ENCODE data around the gene LRMDA.

The LRMDA gene

DNA sequence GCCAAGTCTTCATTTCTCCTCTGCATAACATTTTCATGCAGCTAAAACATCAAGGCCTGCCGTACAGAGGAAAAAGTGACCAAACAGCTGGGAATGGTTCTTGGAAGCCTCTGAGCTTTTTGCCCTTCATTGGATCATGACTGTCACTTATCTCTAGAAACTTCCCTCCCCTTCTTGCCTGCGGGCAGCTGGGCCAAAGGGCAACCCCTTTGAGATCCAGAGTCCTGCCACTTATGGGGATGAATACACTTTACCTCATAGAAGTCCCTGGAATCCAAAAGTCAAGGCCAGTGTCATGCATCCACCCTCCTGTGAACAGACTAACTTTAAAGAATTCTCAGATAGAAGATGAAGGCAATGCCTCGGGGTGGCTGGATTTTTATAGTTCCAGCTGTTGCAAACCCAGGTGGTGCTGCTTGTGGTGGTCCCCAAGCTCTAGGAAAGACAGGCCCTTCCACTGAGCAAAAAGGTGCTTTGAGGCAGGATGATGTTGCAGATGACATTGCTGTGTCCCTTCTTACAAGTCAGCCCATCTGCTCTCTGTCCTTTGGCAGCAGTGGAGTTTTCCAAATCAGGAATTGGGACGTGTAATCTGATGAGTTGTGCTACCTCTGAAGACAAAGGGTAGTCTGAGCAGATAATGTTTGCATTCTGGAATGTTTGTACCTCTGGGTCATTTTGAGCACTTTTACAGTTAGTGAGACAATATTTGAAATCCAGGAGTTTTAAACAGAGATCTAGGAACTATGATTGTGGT is 64.2 kb downstream of the LRMDA start:
- Histone ChIP-seq H3K79me2 (ENCODE audit: control insufficient read depth, insufficient read depth, low read length, unreplicated experiment) (no peaks in the 10 kb centered on the region), H3K36me3 (ENCODE audit: insufficient read depth, low read length) (no peaks in the 10 kb centered on the region), H3K4me3 (ENCODE audit: low read depth, low read length) (no peak overlapping the region), H3K27ac (ENCODE audit: low read depth, low read length) (no peak overlapping the region), H3K4me1 (ENCODE audit: control insufficient read depth, insufficient read depth, low read length, unreplicated experiment) (peaks cover 14% of the 10 kb centered on the region), H3K27me3 (ENCODE audit: insufficient read depth, low read length) (no peaks in the 10 kb centered on the region), H2AFZ (ENCODE audit: low read length, unreplicated experiment) (no peak overlapping the region)

DNA sequence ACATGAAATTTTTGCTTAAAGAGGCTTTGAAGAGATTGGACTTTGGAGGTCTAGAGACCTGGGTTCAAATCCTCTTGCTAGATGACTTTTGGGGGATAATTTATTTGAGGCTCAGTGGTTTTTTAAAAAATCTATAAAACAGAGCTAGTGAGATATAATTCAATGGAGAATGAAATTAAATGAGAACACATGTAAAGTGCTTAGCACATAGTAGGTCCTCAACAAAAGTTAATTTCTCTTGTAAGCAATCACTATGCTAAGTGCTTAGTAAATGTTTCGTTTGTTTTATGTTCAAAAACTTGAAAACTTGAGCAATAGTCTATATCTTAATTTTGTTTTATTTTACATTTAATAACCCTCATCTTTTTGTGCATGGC is 64.8 kb downstream of the LRMDA start:
- no peaks in the 10 kb centered on the region for H3K27me3 ChIP-seq (ENCODE audit: insufficient read depth, low read length)
- no peak overlapping the region for H2AFZ ChIP-seq (ENCODE audit: low read length, unreplicated experiment)
- no peak overlapping the region for H3K4me3 ChIP-seq (ENCODE audit: low read depth, low read length)
- H3K79me2 ChIP-seq (ENCODE audit: control insufficient read depth, insufficient read depth, low read length, unreplicated experiment) = no peaks in the 10 kb centered on the region
- no peak overlapping the region for H3K27ac ChIP-seq (ENCODE audit: low read depth, low read length)
- H3K4me1 ChIP-seq (ENCODE audit: control insufficient read depth, insufficient read depth, low read length, unreplicated experiment) = peaks cover 14% of the 10 kb centered on the region
- no peaks in the 10 kb centered on the region for H3K36me3 ChIP-seq (ENCODE audit: insufficient read depth, low read length)

DNA sequence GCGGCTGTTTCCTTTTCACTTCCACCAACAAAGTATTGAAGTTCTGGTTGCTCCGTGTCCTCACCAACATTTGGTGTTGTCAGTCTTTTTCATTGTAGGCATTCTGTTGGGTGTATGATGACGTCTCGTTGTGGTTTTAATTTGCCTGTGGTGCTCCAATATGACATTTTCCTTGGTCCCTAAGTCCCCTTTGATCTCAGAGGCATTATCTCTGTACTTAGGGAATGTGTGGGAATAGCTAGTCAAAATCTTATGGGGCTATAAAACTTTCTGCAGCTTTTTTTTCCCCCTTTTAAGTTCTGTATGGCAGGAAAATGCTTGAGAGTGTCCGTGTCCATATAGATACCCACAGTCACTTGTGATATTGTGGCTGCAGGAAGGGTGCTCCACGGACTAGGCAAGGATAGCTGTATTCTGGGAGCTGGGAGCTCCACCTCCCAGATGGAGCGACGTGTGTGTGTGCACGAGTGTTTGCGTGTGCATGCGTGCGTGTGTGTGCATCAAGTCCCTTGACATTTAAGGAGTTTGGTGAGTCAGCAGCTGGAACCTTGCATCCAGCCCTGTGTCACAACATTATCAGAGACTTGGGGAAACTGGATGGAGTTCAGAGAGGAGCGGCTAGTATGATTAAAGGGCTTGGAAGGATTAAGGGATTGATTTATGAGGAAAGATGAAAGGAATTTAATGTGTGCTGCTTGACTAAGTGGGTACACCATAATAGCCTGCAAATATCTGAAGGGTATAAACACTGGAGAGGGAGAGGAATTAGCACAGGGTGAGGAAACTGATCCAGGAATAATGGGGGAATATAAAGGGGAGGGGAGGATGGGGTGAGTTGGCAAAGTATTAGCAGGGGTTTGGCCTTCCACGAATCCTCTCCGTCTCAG is 66.8 kb downstream of the LRMDA start:
- Histone ChIP-seq H3K79me2 (ENCODE audit: control insufficient read depth, insufficient read depth, low read length, unreplicated experiment) (no peaks in the 10 kb centered on the region), H3K27ac (ENCODE audit: low read depth, low read length) (0 out of 2 replicates have a peak overlapping the region, but pooled peaks have one; percentile 7), H3K4me1 (ENCODE audit: control insufficient read depth, insufficient read depth, low read length, unreplicated experiment) (peaks cover 14% of the 10 kb centered on the region)

DNA sequence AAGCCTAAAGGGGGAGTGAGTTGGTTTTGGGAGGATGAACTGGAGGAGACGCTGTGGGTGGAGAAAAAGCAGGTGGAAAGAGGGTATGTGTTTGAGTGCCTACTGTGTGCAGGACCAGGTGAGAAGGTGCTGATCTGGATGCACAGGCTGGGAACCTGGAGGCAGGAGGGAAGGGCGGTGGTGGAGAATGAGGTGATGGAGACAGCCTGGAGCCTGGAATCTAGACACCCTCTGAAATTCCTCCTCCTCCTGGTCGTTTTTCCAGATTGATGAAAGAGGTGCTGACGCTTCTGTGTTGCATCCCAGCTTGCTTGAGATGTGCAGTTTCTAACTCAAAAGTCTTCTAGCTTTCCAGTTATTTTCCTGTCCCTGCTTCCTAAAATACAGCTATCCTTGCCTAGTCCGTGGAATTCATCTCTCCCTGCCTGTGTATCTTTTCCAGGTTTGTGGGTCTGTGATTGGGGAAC is 67.5 kb downstream of the LRMDA start:
- no peak overlapping the region for H2AFZ ChIP-seq (ENCODE audit: low read length, unreplicated experiment)
- no peak overlapping the region for H3K4me3 ChIP-seq (ENCODE audit: low read depth, low read length)
- 0 out of 2 replicates have a peak overlapping the region, but pooled peaks have one; percentile 7 for H3K27ac ChIP-seq (ENCODE audit: low read depth, low read length)
- H3K79me2 ChIP-seq (ENCODE audit: control insufficient read depth, insufficient read depth, low read length, unreplicated experiment) = no peaks in the 10 kb centered on the region
- peaks cover 14% of the 10 kb centered on the region for H3K4me1 ChIP-seq (ENCODE audit: control insufficient read depth, insufficient read depth, low read length, unreplicated experiment)
- no peaks in the 10 kb centered on the region for H3K36me3 ChIP-seq (ENCODE audit: insufficient read depth, low read length)
- H3K27me3 ChIP-seq (ENCODE audit: insufficient read depth, low read length) = no peaks in the 10 kb centered on the region

More for the DNA sequence above, 66.8 kb downstream of the LRMDA start:
- no peaks in the 10 kb centered on the region for H3K36me3 ChIP-seq (ENCODE audit: insufficient read depth, low read length)
- no peaks in the 10 kb centered on the region for H3K27me3 ChIP-seq (ENCODE audit: insufficient read depth, low read length)
- no peak overlapping the region for H3K4me3 ChIP-seq (ENCODE audit: low read depth, low read length)
- no peak overlapping the region for H2AFZ ChIP-seq (ENCODE audit: low read length, unreplicated experiment)

DNA sequence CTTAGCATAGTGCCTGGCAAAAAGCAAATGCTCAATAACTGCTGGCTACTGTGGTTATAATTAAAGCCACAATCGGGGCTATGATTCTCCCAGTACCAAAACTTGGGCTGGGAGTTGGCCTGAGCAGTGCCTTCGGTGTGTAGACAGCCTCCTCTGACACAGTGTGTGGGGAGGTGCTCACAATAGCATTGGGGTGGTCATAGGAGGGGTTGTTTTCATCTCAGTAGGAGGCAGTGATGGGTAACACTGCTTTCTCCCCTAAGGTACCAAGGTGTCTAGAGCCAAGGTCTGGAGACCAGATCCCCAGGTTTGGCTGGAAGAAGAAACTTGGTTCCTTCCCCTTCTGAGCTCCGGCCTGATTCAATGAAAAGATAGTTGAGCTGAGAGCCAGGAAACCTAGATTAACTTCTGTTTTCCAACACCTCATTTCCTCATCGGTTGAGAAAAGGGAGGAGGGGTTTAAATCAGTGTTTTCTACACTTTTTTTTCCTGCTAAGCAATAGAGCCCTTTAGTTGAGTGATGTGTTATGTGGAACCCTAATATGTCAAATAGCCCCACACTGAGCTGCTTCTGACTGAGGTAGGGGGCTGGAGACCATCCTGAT is 68.2 kb downstream of the LRMDA start:
- H3K36me3 ChIP-seq (ENCODE audit: insufficient read depth, low read length) = no peaks in the 10 kb centered on the region
- no peak overlapping the region for H3K4me3 ChIP-seq (ENCODE audit: low read depth, low read length)
- H3K27me3 ChIP-seq (ENCODE audit: insufficient read depth, low read length) = no peaks in the 10 kb centered on the region
- no peak overlapping the region for H3K27ac ChIP-seq (ENCODE audit: low read depth, low read length)
- peaks cover 14% of the 10 kb centered on the region for H3K4me1 ChIP-seq (ENCODE audit: control insufficient read depth, insufficient read depth, low read length, unreplicated experiment)
- H3K79me2 ChIP-seq (ENCODE audit: control insufficient read depth, insufficient read depth, low read length, unreplicated experiment) = no peaks in the 10 kb centered on the region
- no peak overlapping the region for H2AFZ ChIP-seq (ENCODE audit: low read length, unreplicated experiment)

DNA sequence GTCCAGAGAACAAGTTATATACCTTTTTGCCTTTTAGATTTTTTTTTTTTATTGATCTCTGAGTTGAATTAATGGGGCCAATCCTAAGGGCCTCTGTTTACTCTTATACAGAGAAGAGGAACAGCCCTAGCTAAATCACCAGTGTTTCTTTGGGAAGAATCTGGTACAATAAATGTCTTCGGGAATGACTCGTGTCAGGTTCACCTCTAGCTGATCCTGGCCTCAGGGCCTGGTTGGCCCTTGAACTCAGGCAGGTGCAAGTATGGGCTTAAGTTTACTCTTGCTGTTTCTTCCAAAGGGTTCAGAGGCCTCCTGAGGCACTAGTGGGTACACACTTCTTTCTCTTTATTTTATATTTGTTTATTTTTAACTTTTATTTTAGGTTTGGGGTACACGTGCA is 71.0 kb downstream of the LRMDA start:
- Histone ChIP-seq H3K4me3 (ENCODE audit: low read depth, low read length) (no peak overlapping the region), H3K27me3 (ENCODE audit: insufficient read depth, low read length) (no peaks in the 10 kb centered on the region), H2AFZ (ENCODE audit: low read length, unreplicated experiment) (no peak overlapping the region), H3K36me3 (ENCODE audit: insufficient read depth, low read length) (no peaks in the 10 kb centered on the region), H3K4me1 (ENCODE audit: control insufficient read depth, insufficient read depth, low read length, unreplicated experiment) (peaks cover 17% of the 10 kb centered on the region), H3K79me2 (ENCODE audit: control insufficient read depth, insufficient read depth, low read length, unreplicated experiment) (no peaks in the 10 kb centered on the region), H3K27ac (ENCODE audit: low read depth, low read length) (no peak overlapping the region)

DNA sequence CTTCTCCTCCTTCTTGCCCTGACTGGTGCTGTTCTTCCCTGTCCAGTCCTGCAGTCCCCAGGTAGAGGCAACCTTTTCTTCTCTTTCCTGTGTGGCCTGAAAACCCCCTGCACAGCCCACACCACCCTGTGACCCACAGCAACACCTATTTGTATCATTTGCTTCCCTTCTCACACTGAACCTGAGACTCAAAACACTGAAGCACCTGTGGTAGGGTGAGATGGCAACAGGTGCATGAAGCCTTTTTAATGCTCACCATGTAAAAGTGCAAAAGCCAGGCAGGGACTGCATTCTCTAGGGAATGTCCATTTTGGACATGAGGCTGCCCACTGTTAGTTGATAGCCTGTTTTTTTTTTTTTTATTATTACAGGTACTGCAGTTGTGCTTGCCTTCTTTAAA is 71.4 kb downstream of the LRMDA start:
- H3K36me3 ChIP-seq (ENCODE audit: insufficient read depth, low read length) = no peaks in the 10 kb centered on the region

DNA sequence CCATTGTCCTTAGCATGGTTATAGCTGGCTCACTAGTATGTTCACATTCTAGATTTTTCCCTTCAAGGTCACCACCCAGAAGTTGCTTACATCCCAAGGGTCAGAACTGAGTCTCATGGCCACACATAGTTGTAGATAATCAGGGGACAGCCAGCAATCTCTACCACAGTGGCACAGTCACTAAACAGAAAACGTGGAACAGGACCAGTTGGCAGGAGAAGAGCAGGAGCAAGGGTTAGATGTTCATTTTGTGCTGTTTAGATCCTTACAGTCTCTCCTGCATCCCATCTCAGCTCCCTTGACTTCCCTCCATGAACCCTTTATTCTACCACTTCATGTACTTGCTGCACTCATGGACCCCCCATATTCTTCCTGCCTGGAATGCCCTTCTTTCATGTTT is 73.9 kb downstream of the LRMDA start:
- H3K4me3 ChIP-seq (ENCODE audit: low read depth, low read length) = no peak overlapping the region
- no peak overlapping the region for H3K27ac ChIP-seq (ENCODE audit: low read depth, low read length)
- H3K27me3 ChIP-seq (ENCODE audit: insufficient read depth, low read length) = no peaks in the 10 kb centered on the region
- H3K4me1 ChIP-seq (ENCODE audit: control insufficient read depth, insufficient read depth, low read length, unreplicated experiment) = peaks cover 27% of the 10 kb centered on the region
- no peak overlapping the region for H2AFZ ChIP-seq (ENCODE audit: low read length, unreplicated experiment)
- H3K36me3 ChIP-seq (ENCODE audit: insufficient read depth, low read length) = no peaks in the 10 kb centered on the region
- no peaks in the 10 kb centered on the region for H3K79me2 ChIP-seq (ENCODE audit: control insufficient read depth, insufficient read depth, low read length, unreplicated experiment)

More for the DNA sequence above, 71.4 kb downstream of the LRMDA start:
- Histone ChIP-seq H3K4me3 (ENCODE audit: low read depth, low read length) (no peak overlapping the region), H3K4me1 (ENCODE audit: control insufficient read depth, insufficient read depth, low read length, unreplicated experiment) (peaks cover 22% of the 10 kb centered on the region), H2AFZ (ENCODE audit: low read length, unreplicated experiment) (no peak overlapping the region), H3K79me2 (ENCODE audit: control insufficient read depth, insufficient read depth, low read length, unreplicated experiment) (no peaks in the 10 kb centered on the region), H3K27me3 (ENCODE audit: insufficient read depth, low read length) (no peaks in the 10 kb centered on the region), H3K27ac (ENCODE audit: low read depth, low read length) (no peak overlapping the region)

DNA sequence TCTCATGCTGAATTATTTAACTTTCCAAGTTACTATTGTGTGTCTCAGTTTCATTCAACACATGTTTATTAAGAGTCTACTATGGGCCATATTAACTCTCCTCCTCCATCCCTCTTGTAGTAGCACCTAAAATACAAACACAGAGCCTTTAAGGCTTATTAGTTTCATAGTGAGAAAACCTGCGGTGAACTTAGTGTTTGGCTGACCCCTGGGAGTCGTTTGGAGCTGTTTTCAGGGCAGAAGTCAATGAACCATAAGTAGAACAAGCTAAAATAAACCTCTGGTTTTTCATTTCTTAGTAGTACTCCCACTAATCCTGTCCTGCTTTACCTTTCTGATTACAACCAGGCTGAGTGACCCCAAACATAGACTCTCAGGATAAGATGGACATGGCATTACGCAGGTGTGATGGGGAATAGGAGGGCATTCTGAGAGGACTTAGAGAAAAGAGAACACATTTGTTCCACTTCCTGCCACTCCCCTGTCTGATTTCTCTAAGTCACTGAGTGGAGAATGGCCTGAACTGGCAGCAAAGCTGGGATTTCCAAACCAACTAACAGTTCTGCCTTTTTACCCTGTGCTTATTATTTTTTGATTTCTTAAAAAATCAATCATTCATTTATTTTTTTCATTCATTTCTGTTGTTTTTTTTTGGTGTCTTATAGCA is 74.5 kb downstream of the LRMDA start:
- H2AFZ ChIP-seq (ENCODE audit: low read length, unreplicated experiment) = no peak overlapping the region
- no peaks in the 10 kb centered on the region for H3K79me2 ChIP-seq (ENCODE audit: control insufficient read depth, insufficient read depth, low read length, unreplicated experiment)
- H3K27ac ChIP-seq (ENCODE audit: low read depth, low read length) = no peak overlapping the region
- H3K36me3 ChIP-seq (ENCODE audit: insufficient read depth, low read length) = no peaks in the 10 kb centered on the region
- no peaks in the 10 kb centered on the region for H3K27me3 ChIP-seq (ENCODE audit: insufficient read depth, low read length)
- H3K4me3 ChIP-seq (ENCODE audit: low read depth, low read length) = no peak overlapping the region
- H3K4me1 ChIP-seq (ENCODE audit: control insufficient read depth, insufficient read depth, low read length, unreplicated experiment) = peaks cover 27% of the 10 kb centered on the region

DNA sequence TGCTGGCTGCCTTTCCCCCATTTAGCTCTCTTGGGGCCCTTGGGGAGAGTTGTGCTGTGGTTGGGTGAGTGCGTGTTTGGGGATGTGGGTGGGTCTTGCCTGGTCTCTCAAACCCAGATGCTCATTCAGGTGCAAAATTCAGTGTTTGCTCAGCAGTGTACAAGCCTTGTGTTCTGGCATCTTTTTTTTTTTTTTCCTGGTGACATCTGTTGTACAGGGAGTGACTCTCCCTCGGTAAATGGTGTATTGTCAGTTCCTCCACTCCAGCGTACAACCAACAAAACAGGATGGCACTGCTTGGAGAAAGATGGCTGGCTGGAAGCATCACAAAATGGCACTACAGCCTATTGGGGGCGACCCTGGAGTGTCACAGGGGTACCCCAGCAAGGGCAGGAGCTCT is 75.5 kb downstream of the LRMDA start:
- H3K4me3 ChIP-seq (ENCODE audit: low read depth, low read length) = no peak overlapping the region
- no peak overlapping the region for H3K27ac ChIP-seq (ENCODE audit: low read depth, low read length)
- H3K27me3 ChIP-seq (ENCODE audit: insufficient read depth, low read length) = no peaks in the 10 kb centered on the region
- no peak overlapping the region for H2AFZ ChIP-seq (ENCODE audit: low read length, unreplicated experiment)
- no peaks in the 10 kb centered on the region for H3K79me2 ChIP-seq (ENCODE audit: control insufficient read depth, insufficient read depth, low read length, unreplicated experiment)
- no peaks in the 10 kb centered on the region for H3K36me3 ChIP-seq (ENCODE audit: insufficient read depth, low read length)
- peaks cover 27% of the 10 kb centered on the region for H3K4me1 ChIP-seq (ENCODE audit: control insufficient read depth, insufficient read depth, low read length, unreplicated experiment)

Data from ACC112 (cell line).